Spinal cord (tissue), 10 donors: ENCODE data around the gene ULK3. TPM values are rescaled to one million over a fixed set of nuclear protein-coding genes. Genes with fewer than 3 reads are reported as not detected.

Source experiments
- DNase-seq, 6 donors: peaks; one replicate each; pipeline versions ENCODE4 v3.0.0 to v3.0.0-alpha.2; 2013 to 2015; ENCODE audit warnings: low spot score in 6 of 6, low read depth in 4 of 6
- H3K27ac ChIP-seq: one replicate; pipeline ENCODE4 v1.5.1; 2013; ENCODE audit warnings: low read depth, low read length, control low read depth
- H3K27me3 ChIP-seq: one replicate; pipeline ENCODE4 v1.6.1; 2013; ENCODE audit warnings: low read length; ENCODE audit not compliant: control insufficient read depth, insufficient read depth
- H3K36me3 ChIP-seq: one replicate; pipeline ENCODE4 v1.6.1; 2013; ENCODE audit warnings: low read length; ENCODE audit not compliant: control insufficient read depth, insufficient read depth
- H3K4me1 ChIP-seq: one replicate; pipeline ENCODE4 v1.6.1; 2013; ENCODE audit warnings: low read length; ENCODE audit not compliant: control insufficient read depth, insufficient read depth
- H3K4me3 ChIP-seq: one replicate; pipeline ENCODE4 v1.5.1; 2013; ENCODE audit warnings: low read depth, low read length, control low read depth
- H3K9me3 ChIP-seq: one replicate; pipeline ENCODE4 v1.6.1; 2013; ENCODE audit warnings: low read length; ENCODE audit not compliant: control insufficient read depth, insufficient read depth
- WGBS: methylation state at CpG from one replicate; pipeline ENCODE4 v1.1.5; 2013; ENCODE audit warnings: missing lambda C conversion rate; ENCODE audit not compliant: insufficient coverage; 5-methylcytosine and 5-hydroxymethylcytosine counted together
- polyA plus RNA-seq, 2 donors: library from polyadenylated mRNA; unstranded; fragments of 120-200 nt; gene quantifications; one replicate each; pipeline ENCODE4 v1.2.1, GENCODE V29; 2013; ENCODE audit not compliant: insufficient read length in 2 of 2
- total RNA-seq, 2 donors: library from RNA; depleted of rRNA in 1 of 2; stranded (reverse); fragments of 120-200 nt in 1 of 2; fragments of >200 nt in 1 of 2; gene quantifications; one replicate each; pipeline versions ENCODE4 v1.2.3 to v1.2.4, GENCODE V29; 2013 to 2014
- donor health status: healthy.

Gene ULK3
- total and polyA plus RNA-seq, 4 donors: 35.8 to 88.9 (median 58.4) TPM

- no peak overlapping the region for H3K4me3 ChIP-seq
- H3K27ac ChIP-seq: no peak overlapping the region
- no peaks in the 10 kb centered on the region for H3K9me3 ChIP-seq
- 80% methylated on average over 1 of the region's 5 CpGs for WGBS
- H3K27me3 ChIP-seq: no peaks in the 10 kb centered on the region
- no peak for DNase-seq
- peaks cover 2% of the 10 kb centered on the region for H3K36me3 ChIP-seq
- H3K4me1 ChIP-seq: peaks cover 16% of the 10 kb centered on the region
Measured at GRCh38 chr15:74885461-74885860, 42.5 kb upstream of the ULK3 start.

DNA sequence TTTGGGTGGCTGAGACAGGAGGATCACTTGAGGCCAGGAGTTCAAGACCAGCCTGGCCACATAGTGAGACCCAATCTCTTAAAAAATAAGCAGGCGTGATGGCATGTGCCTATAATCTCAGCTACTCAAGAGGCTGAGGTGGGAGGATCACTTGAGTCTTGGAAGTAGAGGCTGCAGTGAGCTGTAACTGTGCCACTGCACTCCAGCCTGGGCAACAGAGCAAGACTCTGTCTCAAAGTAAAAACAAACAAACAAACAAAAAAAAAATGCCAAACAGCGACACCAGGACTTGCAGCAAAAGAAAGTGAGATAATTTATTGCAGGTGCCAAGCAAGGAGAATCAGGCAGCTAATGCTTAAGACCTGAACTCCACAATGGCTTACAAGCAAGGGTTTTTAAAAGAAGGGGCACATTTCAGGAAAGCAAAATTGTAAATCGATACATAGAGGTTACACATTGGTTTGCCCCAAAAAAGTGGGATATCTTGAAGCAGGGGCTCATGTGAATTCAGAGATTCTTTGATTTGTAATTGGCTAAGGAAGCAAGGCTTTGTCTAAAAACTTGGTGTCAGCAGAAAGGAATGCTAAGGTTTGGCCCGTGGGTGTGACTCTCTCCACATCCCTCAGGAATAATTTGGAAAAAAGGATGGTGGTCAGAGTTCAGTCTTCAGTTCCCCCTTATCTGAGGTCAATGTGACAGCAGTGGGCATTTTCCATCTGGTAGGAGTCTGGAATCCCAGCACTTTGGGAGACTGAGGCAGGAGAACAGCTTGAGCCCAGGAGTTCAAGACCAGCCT is 41.7 kb upstream of the ULK3 start:
- H3K4me3 ChIP-seq: no peak overlapping the region
- no peaks in the 10 kb centered on the region for H3K27me3 ChIP-seq
- DNase-seq: no peak
- H3K4me1 ChIP-seq: peaks cover 12% of the 10 kb centered on the region
- 93% methylated on average over 3 of the region's 4 CpGs for WGBS
- no peaks in the 10 kb centered on the region for H3K36me3 ChIP-seq
- H3K27ac ChIP-seq: no peak overlapping the region
- no peaks in the 10 kb centered on the region for H3K9me3 ChIP-seq

GRCh38 chr15:74882528-74882927 is 39.6 kb upstream of the ULK3 start:
- Histone ChIP-seq H3K9me3 (no peaks in the 10 kb centered on the region), H3K36me3 (no peaks in the 10 kb centered on the region), H3K27me3 (no peaks in the 10 kb centered on the region), H3K4me3 (no peak overlapping the region), H3K4me1 (no peaks in the 10 kb centered on the region), H3K27ac (no peak overlapping the region)
- 90% methylated on average over 6 of the region's 6 CpGs for WGBS
- DNase-seq: no peak

- no peak overlapping the region for H3K4me3 ChIP-seq
- no peaks in the 10 kb centered on the region for H3K36me3 ChIP-seq
- DNase-seq: peak in 1 of 6 donors; percentile 25
- 67% methylated on average over 1 of the region's 4 CpGs for WGBS
- H3K27me3 ChIP-seq: no peaks in the 10 kb centered on the region
- H3K4me1 ChIP-seq: peaks cover 7% of the 10 kb centered on the region
- H3K9me3 ChIP-seq: no peaks in the 10 kb centered on the region
- H3K27ac ChIP-seq: no peak overlapping the region
Measured at GRCh38 chr15:74878273-74878672, 35.3 kb upstream of the ULK3 start.

GRCh38 chr15:74873756-74874424 is 30.9 kb upstream of the ULK3 start:
- Histone ChIP-seq H3K4me3 (peak overlapping the region; percentile 96), H3K9me3 (no peaks in the 10 kb centered on the region), H3K27me3 (no peaks in the 10 kb centered on the region), H3K36me3 (no peaks in the 10 kb centered on the region), H3K4me1 (peaks cover 30% of the 10 kb centered on the region), H3K27ac (peak overlapping the region; percentile 45)
- no peak for DNase-seq
- WGBS: 8% methylated on average over 8 of the region's 16 CpGs

DNA sequence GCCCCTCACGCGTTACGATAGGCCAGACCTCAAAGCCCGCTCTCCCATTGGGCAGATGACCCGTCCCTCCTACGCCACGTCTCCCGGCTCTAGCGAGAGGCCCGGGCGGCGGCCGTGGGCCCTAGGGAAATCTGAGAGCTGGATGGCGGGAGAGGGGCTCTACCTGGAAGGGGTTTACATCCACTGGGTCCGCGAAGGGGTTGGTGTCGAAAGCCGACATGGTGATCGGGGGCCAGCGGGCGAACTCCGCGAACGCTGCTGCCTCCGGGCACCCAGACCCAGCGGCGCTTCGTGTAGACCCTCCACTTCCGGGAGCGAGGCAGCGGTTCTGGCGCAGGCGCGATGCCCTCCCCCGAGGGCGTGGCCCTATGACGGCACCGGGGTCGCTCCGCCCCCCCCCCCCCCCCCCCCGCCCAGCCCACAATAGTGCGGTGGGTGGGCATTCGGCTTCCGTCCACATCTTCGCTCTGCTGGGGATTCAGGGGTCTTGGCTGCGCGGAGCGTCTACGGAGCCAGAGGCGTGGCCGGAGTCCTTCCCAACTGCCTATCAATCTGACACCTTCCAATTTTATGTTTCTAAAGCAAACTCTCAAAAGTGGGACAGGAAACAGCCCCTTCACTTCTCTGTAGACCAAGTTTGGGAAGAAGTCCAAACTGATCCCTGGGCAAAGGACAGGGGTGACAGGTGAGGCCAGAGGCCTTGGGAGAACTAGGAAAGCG is 30.2 kb upstream of the ULK3 start, which contains the start of gene SCAMP2:
TSS of gene SCAMP2 (minus strand) at position 330 of the 720 bp plus-strand sequence. CDS start at position 220, 110 bp downstream.
- Histone ChIP-seq H3K27me3 (no peaks in the 10 kb centered on the region), H3K36me3 (peaks cover 4% of the 10 kb centered on the region), H3K4me1 (peaks cover 30% of the 10 kb centered on the region), H3K9me3 (no peaks in the 10 kb centered on the region), H3K27ac (peak within 1 kb of the TSS; percentile 93), H3K4me3 (peak within 1 kb of the TSS; percentile 96)
- peak; percentile 90 to 99 (median 94) for DNase-seq
- under 1% methylated on average over 34 of the region's 52 CpGs for WGBS

DNA sequence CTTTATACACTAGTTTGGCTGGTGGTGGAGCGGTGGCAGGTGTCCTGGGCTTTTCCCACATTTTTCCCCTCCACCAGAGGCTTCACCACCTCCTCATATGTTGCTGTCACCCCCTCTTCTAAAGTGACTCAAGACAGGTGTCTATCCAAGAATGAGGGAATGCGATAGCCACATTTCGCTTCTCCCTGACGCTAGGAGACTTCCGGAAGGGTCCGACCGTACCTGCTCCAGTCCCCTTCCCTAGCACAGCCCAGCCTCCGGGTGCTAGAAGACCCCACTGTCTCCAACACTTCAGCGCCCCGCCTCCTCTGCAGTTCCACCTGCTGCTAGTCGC is 29.7 kb upstream of the ULK3 start:
- H3K4me1 ChIP-seq: peaks cover 30% of the 10 kb centered on the region
- no peak for DNase-seq
- WGBS: under 1% methylated on average over 10 of the region's 11 CpGs
- no peaks in the 10 kb centered on the region for H3K9me3 ChIP-seq
- peaks cover 4% of the 10 kb centered on the region for H3K36me3 ChIP-seq
- H3K27ac ChIP-seq: peak overlapping the region; percentile 93
- H3K27me3 ChIP-seq: no peaks in the 10 kb centered on the region
- peak overlapping the region; percentile 96 for H3K4me3 ChIP-seq

- Histone ChIP-seq H3K36me3 (peaks cover 4% of the 10 kb centered on the region), H3K9me3 (no peaks in the 10 kb centered on the region), H3K27ac (no peak overlapping the region), H3K4me3 (no peak overlapping the region), H3K27me3 (no peaks in the 10 kb centered on the region), H3K4me1 (peaks cover 30% of the 10 kb centered on the region)
- DNase-seq: no peak
- 68% methylated on average over 4 of the region's 6 CpGs for WGBS
Measured at GRCh38 chr15:74870436-74871215, 27.7 kb upstream of the ULK3 start.

DNA sequence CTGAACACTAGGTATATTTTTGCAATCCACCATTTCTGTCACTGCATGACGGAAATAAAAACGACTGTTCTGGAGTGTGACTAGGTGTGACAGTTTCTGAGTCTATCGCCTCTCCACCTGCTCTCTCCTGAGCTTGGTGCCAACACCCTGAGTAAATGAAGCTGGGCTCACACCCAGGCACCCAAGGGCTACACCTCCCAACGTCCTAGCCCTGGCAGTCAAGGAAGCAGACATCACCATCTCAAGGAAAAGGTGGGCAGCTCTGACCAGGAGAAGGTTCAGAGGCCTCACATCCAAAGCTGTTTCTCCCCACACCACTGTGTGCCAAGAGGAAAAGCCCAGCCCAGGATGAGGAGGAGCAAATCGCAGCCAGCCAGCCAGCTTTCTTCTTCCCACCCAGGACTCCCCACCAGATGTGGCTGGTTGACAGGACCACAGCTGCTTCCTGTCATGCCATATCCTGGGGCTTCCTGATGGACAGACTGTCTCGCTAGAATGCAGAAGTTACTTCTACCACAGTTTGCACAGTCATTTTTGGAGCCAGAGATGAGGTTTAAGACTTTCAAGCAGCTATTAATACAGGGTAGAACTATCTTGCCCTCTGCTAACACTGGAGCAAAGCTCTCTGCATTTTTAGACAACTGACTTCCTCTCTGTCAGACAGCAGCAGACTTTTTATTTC is 26.9 kb upstream of the ULK3 start:
- no peak overlapping the region for H3K4me3 ChIP-seq
- 76% methylated on average over 6 of the region's 6 CpGs for WGBS
- H3K27me3 ChIP-seq: no peaks in the 10 kb centered on the region
- peaks cover 30% of the 10 kb centered on the region for H3K4me1 ChIP-seq
- no peaks in the 10 kb centered on the region for H3K9me3 ChIP-seq
- no peak overlapping the region for H3K27ac ChIP-seq
- peaks cover 4% of the 10 kb centered on the region for H3K36me3 ChIP-seq
- no peak for DNase-seq
